ENCODE data around the gene KLF15. TPM values are rescaled to one million over a fixed set of nuclear protein-coding genes. Genes with fewer than 3 reads are reported as not detected.
A peak's percentile ranks its signal among the peaks of the same experiment; 100 is the strongest.

Gene KLF15
- total and polyA plus RNA-seq, 2 of the 8 experiments (the other 6 are each of a cell fraction or from before 2014, with no cell fraction given), result 15.7 to 19.5 TPM

GRCh38 chr3:126389112-126389793 is 32.0 kb upstream of the KLF15 start (continued):
- TF ChIP-seq ATF2 (IDR thresholded peaks at IDR 0.05; ENCODE audit: low read length), result no peak
- no peak for TF ChIP-seq KDM1A (IDR thresholded peaks at IDR 0.05; ENCODE audit: borderline replicate concordance, low read length)
- no peak for TF ChIP-seq NANOG (IDR thresholded peaks at IDR 0.05; ENCODE audit: insufficient read depth, low read depth, low read length, poor library complexity, severe bottlenecking)
- no peak for TF ChIP-seq CTBP2 (IDR thresholded peaks at IDR 0.05; ENCODE audit: borderline replicate concordance, insufficient read depth, insufficient read length, low read length)
- TF ChIP-seq PHF8 (conservative IDR thresholded peaks at IDR 0.05; ENCODE audit: low read depth, low read length), result no peak
- no peak for TF ChIP-seq KDM5A (IDR thresholded peaks at IDR 0.05; ENCODE audit: low read length)
- TF ChIP-seq RNF2 (IDR thresholded peaks at IDR 0.05; ENCODE audit: borderline replicate concordance, low read depth, low read length, missing control alignments, poor library complexity, severe bottlenecking), result no peak
- peak; percentile 19 to 45; a peak in 1 of 4 replicates for TF ChIP-seq HDAC2 (IDR thresholded peaks at IDR 0.05; ENCODE audit: borderline replicate concordance in 1 of 2, low read depth in 2 of 2, low read length in 2 of 2)
- peak in 2 of 3 experiments; percentile 92 to 100; a peak in 3 of 4 replicates for TF ChIP-seq CTCF (IDR thresholded peaks at IDR 0.05; ENCODE audit: control extremely low read depth in 1 of 3, insufficient read depth in 1 of 3, low read depth in 1 of 3, low read length in 3 of 3)
- TF ChIP-seq RFX5 (IDR thresholded peaks at IDR 0.05; ENCODE audit: borderline replicate concordance, low read depth, low read length), result no peak
- peak; percentile 83 for TF ChIP-seq CREB1 (IDR thresholded peaks at IDR 0.05)
- no peak for TF ChIP-seq POU5F1 (IDR thresholded peaks at IDR 0.05; ENCODE audit: low read depth, low read length)
- TF ChIP-seq SUZ12 (IDR thresholded peaks at IDR 0.05; ENCODE audit: low read length), result no peak
- no peak for TF ChIP-seq JUND (IDR thresholded peaks at IDR 0.05; ENCODE audit: low read length)
- TF ChIP-seq TBP (IDR thresholded peaks at IDR 0.05; ENCODE audit: low read depth, low read length), result peak; percentile 57; the same call in 1 of the 2 replicates
- peak; percentile 79 for TF ChIP-seq MAX (IDR thresholded peaks at IDR 0.05)
- no peak for TF ChIP-seq SP1 (IDR thresholded peaks at IDR 0.05; ENCODE audit: low read depth, low read length)
- TF ChIP-seq BCL11A (IDR thresholded peaks at IDR 0.05; ENCODE audit: low read depth in 2 of 2, low read length in 2 of 2), result no peak
- TF ChIP-seq CBX8 (IDR thresholded peaks at IDR 0.05; ENCODE audit: borderline replicate concordance, low read depth, low read length), result no peak

Measured in H1 (cell line).